WI38 (cell line): ENCODE measurements around the gene HBP1.

Experiments used
- H3K4me3 ChIP-seq: 2 replicates; pipeline ENCODE4 v1.5.1; 2011; ENCODE audit warnings: low read depth, mild to moderate bottlenecking, control low read depth, low read length
- TF ChIP-seq, protein P1 (sequence below): IDR thresholded peaks from 2 replicates; pipeline ENCODE4 v1.5.1; 2012; ENCODE audit warnings: low read depth, mild to moderate bottlenecking, control low read depth, low read length

HBP1 gene

DNA sequence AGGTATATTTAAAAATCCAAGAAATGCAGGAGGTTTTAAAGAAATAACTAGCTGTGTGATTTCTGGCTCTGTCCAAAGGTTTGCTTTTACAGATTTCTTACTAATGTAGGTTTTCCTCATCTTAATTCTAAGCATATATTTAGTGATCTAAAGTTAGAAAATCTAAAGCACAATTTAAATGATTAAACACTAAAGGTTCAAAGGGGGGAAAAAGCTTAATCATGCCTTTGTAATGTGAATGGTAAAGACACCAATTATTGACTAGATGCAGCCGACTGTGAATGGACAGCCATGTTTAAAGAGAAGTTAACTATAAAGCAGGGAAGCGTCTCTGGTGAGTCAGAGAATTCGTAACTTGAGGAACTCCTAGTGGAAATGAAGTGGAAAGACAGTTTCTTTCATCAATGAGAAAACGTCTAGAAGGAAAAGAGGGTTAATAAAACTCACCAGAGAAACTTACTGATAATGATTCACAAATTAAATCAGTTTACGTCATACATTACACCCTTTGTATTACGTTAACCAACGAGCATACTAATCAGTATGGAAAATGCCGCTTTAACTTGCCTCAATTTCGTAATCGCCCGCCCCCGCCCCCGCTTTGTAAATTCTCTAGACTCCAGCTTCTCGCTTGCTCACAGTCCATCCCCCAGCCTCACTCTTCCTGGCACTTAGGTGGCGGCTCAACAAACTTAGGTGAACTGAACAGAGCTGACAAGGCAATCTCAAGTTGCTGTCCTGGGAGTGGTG, 1.1 kb upstream of the HBP1 start:
- TF ChIP-seq, protein P1, sequence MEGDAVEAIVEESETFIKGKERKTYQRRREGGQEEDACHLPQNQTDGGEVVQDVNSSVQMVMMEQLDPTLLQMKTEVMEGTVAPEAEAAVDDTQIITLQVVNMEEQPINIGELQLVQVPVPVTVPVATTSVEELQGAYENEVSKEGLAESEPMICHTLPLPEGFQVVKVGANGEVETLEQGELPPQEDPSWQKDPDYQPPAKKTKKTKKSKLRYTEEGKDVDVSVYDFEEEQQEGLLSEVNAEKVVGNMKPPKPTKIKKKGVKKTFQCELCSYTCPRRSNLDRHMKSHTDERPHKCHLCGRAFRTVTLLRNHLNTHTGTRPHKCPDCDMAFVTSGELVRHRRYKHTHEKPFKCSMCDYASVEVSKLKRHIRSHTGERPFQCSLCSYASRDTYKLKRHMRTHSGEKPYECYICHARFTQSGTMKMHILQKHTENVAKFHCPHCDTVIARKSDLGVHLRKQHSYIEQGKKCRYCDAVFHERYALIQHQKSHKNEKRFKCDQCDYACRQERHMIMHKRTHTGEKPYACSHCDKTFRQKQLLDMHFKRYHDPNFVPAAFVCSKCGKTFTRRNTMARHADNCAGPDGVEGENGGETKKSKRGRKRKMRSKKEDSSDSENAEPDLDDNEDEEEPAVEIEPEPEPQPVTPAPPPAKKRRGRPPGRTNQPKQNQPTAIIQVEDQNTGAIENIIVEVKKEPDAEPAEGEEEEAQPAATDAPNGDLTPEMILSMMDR, result peak; percentile 14; the same call in 1 of the 2 replicates
- peak overlapping the region; percentile 71 for H3K4me3 ChIP-seq

- H3K4me3 ChIP-seq, result peak overlapping the region; percentile 86
Observed at GRCh38 chr7:107169120-107170050, 582 bp downstream of the HBP1 start.

DNA sequence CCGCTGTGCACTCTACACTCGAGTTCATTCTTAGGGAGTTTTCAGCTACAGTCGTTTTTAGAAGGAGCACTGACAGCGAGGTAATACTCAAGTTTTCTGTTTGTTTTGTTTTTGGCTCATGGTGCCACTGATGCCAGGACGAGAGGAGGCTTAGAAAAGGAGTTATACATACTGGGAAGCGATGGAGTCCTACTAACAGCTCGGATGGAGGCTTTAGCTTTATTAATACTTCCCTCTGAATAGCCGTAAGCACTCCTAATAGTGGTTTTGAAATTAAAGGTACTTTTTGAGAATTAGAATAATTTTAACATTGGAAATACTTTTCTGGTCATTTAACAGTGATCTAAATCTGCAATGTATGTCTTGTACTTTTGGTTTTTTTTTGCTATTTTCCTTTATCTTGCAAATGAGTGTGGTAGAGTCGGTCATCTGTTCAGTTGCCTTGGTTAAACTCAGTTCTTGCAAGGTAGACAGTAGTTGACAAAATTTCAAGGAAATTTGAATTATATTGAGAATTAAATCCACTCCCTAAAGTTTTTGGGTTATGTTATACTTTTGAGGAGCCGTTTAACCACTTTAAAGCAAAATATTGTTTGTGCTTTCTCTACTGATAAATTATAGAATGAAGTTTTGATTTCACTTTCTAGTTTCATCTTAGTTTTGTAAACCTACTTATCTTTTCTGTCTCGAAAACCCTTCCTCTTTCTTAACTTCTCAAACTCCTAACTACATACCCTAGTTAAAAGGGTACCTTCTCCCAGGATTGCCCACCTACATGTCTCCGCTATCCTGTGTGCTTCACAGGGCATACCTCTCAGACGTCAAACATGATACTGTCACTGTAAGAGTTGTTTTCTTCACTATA, 1.5 kb downstream of the HBP1 start:
- TF ChIP-seq, protein P1, result no peak
- H3K4me3 ChIP-seq, result peak overlapping the region; percentile 86

More at GRCh38 chr7:107169120-107170050, 582 bp downstream of the HBP1 start:
- TF ChIP-seq, protein P1, result no peak

GRCh38 chr7:107171496-107171895, 2.7 kb downstream of the HBP1 start:
- no peak overlapping the region for H3K4me3 ChIP-seq
- TF ChIP-seq, protein P1, result no peak

DNA sequence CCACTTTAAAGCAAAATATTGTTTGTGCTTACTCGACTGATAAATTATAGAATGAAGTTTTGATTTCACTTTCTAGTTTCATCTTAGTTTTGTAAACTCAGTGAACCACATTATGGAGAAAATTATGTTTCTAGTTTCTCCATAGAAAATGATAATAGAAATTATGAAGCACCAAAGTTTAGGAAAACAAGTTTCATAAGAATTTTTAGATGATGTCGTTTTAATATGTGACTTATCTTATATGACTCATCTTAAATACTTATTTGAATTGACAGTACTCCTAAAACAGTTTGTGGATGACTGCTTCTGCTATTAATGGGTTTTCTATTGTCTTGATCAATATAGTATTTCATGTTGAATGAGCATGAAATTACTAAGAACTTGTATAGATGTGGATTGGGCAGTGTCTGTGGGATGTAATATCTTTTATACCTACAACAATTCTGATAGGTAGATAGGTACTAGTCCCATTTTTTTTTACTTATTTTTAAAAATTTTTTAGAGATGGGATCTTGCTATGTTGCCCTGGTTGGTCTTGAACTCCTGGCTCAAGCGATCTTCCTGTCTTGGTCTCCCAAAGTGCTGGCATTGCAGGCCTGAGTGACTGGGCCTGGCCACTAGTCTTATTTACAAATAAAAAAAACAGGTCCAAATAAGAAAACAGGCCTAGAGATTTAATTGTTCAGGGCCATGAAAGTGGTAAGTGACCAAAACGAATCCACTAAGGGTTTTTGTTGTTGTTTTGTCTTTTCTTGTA, 3.7 kb downstream of the HBP1 start:
- TF ChIP-seq, protein P1, result no peak
- H3K4me3 ChIP-seq, result no peak overlapping the region

DNA sequence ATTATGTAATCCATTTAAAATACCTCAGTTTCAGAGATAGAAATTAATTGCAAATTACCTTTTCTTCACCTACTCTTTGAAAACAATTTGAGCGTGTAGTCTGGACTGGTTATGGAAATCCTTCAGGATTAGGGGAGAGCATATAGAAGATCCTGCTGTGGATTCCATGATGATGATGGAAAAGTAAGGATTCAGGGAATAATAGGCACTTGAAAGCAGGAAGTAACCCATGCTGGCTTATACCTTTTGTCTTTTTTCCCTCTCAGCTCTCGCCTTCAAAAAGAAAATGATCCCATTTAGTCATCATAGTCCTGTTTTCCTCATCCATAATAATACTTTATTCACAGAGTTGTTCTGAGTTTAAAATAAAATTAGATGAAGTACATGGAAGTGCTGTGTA, 4.4 kb downstream of the HBP1 start:
- no peak overlapping the region for H3K4me3 ChIP-seq
- TF ChIP-seq, protein P1, result no peak
